H1 (cell line): ENCODE results near the gene THG1L. TPM values are rescaled to one million over a fixed set of nuclear protein-coding genes. Genes with fewer than 3 reads are reported as not detected.

ENCODE experiments used
- CHD1 ChIP-seq: IDR thresholded peaks from 2 replicates; pipeline ENCODE4 v1.6.1; 2012; ENCODE audit warnings: low read depth, low read length, improper control_type of control experiment
- CTBP2 ChIP-seq: IDR thresholded peaks from 2 replicates; pipeline ENCODE4 v1.7.0; 2011; ENCODE audit warnings: borderline replicate concordance, mild to moderate bottlenecking, moderate library complexity, mixed read lengths, low read length; ENCODE audit not compliant: insufficient read depth, insufficient read length
- EGR1 ChIP-seq: IDR thresholded peaks from 2 replicates; pipeline ENCODE4 v1.6.1; 2011; ENCODE audit warnings: low read depth, low read length, borderline replicate concordance
- EZH2 ChIP-seq: fragments of 200-600 bp; sonication (generic); IDR thresholded peaks from 2 replicates; pipeline ENCODE4 v1.7.1; 2012; ENCODE audit warnings: low read depth, mild to moderate bottlenecking, moderate library complexity, low read length, inconsistent platforms; ENCODE audit not compliant: severe bottlenecking
- FOSL1 ChIP-seq: IDR thresholded peaks from 2 replicates; pipeline ENCODE4 v1.6.1; 2011; ENCODE audit warnings: mild to moderate bottlenecking, low read depth, low read length, moderate library complexity; ENCODE audit not compliant: insufficient read depth
- NANOG ChIP-seq: IDR thresholded peaks from 2 replicates; pipeline ENCODE4 v1.6.1; 2011; ENCODE audit warnings: low read length, low read depth, mild to moderate bottlenecking, inconsistent platforms; ENCODE audit not compliant: insufficient read depth, poor library complexity, severe bottlenecking
- POLR2AphosphoS5 ChIP-seq: IDR thresholded peaks from 2 replicates; pipeline ENCODE4 v1.6.1; 2011; ENCODE audit warnings: low read depth, low read length
- SRF ChIP-seq: IDR thresholded peaks from 2 replicates; pipeline ENCODE4 v1.6.1; 2011; ENCODE audit warnings: mild to moderate bottlenecking, low read depth, low read length, moderate library complexity
- polyA plus RNA-seq, 7 experiments: library from polyadenylated mRNA; depleted of rRNA in 3 of 7; stranded (reverse) in 5 of 7; unstranded in 2 of 7; fragments of >200 nt in 5 of 7; fragments of 200-250 nt in 2 of 7; gene quantifications; 1 replicate in 5 of 7; 2 replicates in 1 of 7; 4 replicates in 1 of 7; pipeline versions ENCODE4 v1.2.1 to v1.2.3, GENCODE V29; 2011 to 2013; ENCODE audit warnings: missing spikeins in 2 of 7, mixed read lengths in 2 of 7
- total RNA-seq: library from RNA; stranded (reverse); fragmentation: NEBNext Ultra II Directional; extraction: Animal tissue kit (Norgen Biotek cat#: 25700); gene quantifications from 2 replicates; pipeline ENCODE4 v1.2.1, GENCODE V29; 2021
- TF ChIP-seq, protein P1 (sequence below): IDR thresholded peaks from 2 replicates; pipeline ENCODE4 v1.6.1; 2011; ENCODE audit warnings: low read length, improper control_type of control experiment

Gene THG1L
- total and polyA plus RNA-seq, 2 of the 8 experiments (the other 6 are each of a cell fraction or from before 2014, with no cell fraction given) = 8.1 to 12.4 TPM

DNA sequence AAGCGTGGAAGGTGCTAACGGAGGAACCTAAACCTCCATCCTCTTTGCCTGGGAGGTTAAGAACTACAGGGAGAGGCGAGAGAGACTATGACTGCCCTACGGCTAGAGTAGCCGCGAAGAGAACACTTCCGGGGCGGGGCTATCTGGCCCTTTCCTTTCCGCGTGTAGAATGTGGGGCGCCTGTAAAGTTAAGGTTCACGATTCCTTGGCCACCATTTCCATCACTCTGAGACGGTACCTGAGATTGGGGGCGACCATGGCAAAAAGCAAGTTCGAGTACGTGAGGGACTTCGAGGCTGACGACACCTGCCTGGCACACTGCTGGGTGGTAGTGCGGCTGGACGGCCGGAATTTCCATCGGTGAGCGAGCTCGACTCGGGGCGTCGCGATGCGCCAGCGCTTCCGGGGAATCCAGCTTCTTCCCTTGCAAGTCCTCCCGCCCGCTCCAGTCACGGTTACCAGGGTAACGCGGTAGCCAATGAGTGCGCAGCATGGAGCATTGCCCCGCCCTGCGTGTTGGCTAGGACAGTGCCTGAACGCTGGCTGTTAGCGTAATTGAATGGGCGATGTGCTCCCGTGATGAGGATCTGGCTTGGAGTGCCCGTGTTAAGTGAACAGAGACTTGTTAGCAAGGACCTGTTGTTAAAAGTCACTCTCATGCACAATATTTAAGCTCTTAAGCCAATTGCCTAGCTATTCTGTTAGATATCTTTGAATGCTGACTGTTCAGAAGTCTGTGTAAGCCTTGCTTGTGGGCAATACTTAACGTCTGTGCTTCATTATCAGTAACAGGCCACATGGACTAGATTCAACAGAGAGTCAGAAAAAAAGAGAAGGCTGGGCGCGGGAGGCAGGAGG lies at the start of gene THG1L (continued):
- TF ChIP-seq SRF (no peak), POLR2AphosphoS5 (peak; percentile 94), FOSL1 (no peak), CTBP2 (no peak), NANOG (no peak), EZH2 (no peak), EGR1 (no peak), CHD1 (no peak)
- TF ChIP-seq, protein P1, sequence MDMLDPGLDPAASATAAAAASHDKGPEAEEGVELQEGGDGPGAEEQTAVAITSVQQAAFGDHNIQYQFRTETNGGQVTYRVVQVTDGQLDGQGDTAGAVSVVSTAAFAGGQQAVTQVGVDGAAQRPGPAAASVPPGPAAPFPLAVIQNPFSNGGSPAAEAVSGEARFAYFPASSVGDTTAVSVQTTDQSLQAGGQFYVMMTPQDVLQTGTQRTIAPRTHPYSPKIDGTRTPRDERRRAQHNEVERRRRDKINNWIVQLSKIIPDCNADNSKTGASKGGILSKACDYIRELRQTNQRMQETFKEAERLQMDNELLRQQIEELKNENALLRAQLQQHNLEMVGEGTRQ = no peak
- TF ChIP-seq, all 59 proteins: peak for 21
